ENCODE results near the gene OBSL1. TPM values are rescaled to one million over a fixed set of nuclear protein-coding genes. Genes with fewer than 3 reads are reported as not detected.

Gene OBSL1
- total RNA-seq, 1 donor from 2014 or later = 87.0 TPM

- TF ChIP-seq, protein P1, sequence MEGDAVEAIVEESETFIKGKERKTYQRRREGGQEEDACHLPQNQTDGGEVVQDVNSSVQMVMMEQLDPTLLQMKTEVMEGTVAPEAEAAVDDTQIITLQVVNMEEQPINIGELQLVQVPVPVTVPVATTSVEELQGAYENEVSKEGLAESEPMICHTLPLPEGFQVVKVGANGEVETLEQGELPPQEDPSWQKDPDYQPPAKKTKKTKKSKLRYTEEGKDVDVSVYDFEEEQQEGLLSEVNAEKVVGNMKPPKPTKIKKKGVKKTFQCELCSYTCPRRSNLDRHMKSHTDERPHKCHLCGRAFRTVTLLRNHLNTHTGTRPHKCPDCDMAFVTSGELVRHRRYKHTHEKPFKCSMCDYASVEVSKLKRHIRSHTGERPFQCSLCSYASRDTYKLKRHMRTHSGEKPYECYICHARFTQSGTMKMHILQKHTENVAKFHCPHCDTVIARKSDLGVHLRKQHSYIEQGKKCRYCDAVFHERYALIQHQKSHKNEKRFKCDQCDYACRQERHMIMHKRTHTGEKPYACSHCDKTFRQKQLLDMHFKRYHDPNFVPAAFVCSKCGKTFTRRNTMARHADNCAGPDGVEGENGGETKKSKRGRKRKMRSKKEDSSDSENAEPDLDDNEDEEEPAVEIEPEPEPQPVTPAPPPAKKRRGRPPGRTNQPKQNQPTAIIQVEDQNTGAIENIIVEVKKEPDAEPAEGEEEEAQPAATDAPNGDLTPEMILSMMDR (conservative IDR thresholded peaks at IDR 0.05; ENCODE audit: low read depth, low read length) = no peak
- no peak overlapping the region for H3K4me3 ChIP-seq (ENCODE audit: low read depth, low read length)
- DNase-seq (ENCODE audit: low read depth) = no peak
Observed at GRCh38 chr2:219555956-219556355, 15.4 kb downstream of the OBSL1 start.

- TF ChIP-seq, protein P1 (conservative IDR thresholded peaks at IDR 0.05; ENCODE audit: low read depth, low read length) = no peak
- DNase-seq (ENCODE audit: low read depth) = no peak
- no peak overlapping the region for H3K4me3 ChIP-seq (ENCODE audit: low read depth, low read length)
Observed at GRCh38 chr2:219554350-219554749, 17.0 kb downstream of the OBSL1 start.

DNA sequence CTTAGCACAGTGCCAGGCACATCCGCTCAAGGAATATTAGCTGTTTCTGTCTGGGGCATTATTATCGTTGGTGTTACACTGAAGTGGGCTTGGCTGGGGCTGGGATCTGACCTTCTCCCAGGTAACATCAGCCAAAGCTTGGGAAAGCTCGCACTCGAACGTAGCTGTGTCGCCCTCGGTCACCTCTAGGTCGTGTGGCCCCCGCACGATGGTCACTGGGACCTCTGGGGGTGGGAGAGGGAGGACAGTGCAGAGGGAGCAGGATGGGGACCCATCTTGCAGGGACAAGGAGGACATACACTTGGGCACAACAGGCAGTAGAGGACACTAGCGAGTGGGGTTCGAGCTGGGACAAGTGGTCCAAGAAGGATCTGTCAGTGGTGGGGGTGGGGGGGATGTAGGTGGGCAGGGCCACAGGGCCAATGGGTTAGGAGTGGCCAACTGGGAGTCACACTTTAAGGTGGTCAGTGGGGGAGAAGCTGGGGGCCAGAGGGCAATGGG, 17.8 kb downstream of the OBSL1 start:
- TF ChIP-seq, protein P1 (conservative IDR thresholded peaks at IDR 0.05; ENCODE audit: low read depth, low read length) = no peak
- H3K4me3 ChIP-seq (ENCODE audit: low read depth, low read length) = no peak overlapping the region
- DNase-seq (ENCODE audit: low read depth) = no peak

DNA sequence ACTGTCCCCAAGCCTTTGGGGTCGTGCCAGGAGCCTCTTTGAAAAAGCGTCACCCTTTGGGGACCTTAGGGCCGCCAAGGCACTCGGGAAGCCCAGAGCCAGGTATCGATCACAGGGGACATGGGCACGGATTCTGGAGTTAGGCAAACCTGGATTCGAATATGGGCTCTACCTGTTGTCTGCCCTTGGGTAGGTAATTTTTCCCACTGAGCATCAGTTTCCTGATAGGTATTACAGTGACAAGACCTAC, 18.2 kb downstream of the OBSL1 start:
- no peak for DNase-seq (ENCODE audit: low read depth)
- peak overlapping the region; percentile 73 for H3K4me3 ChIP-seq (ENCODE audit: low read depth, low read length)
- TF ChIP-seq, protein P1 (conservative IDR thresholded peaks at IDR 0.05; ENCODE audit: low read depth, low read length) = no peak

- TF ChIP-seq, protein P1 (conservative IDR thresholded peaks at IDR 0.05; ENCODE audit: low read depth, low read length) = no peak
- DNase-seq (ENCODE audit: low read depth) = no peak
- H3K4me3 ChIP-seq (ENCODE audit: low read depth, low read length) = peak overlapping the region; percentile 73
Observed at GRCh38 chr2:219552382-219553167, 18.8 kb downstream of the OBSL1 start.

DNA sequence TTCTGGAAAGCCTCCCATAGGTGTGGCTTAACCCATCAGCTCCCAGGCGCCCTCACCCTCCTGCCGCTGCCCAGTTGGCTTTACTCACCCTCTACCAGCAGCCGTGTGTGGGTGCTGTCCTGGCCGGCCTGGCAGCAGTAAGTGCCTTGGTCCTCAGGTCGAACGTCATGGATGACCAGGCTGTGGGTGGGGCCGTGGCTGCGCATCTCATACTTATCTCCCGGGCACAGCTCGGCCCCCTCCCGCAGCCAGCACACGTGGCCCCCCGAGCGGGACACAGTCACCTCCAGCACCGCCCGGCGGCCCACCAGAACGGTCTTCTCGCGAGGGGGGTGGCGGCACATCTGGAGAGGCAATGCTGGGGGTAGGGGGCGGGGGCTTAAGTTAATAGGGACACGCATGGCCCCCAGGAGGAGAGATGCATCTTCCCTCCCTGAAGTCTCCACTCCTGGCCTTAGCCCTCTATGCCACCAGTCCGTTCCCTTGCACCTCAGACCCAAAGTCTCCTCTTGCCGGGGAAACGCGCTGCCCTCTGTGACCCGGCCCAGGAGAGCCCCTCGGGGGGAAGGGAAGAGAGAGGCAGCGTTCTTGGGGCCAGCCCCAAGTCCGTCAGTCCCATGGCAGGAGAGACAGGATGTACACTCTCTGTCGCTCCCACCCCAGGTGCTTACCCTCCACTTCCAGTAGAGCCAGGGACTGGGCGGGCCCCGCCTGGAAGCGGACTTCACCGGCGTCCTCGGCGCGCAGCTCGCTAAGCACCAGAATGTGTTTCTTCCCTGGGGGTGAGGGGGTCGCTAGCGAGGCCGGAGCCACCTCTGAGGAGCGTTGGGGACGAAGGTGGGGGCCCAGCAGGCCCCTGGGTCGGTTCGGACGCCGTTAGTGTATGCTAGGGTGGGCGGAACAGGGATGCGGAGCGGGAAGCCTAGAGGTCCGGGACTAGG, 19.6 kb downstream of the OBSL1 start:
- no peak for DNase-seq (ENCODE audit: low read depth)
- peak overlapping the region; percentile 73 for H3K4me3 ChIP-seq (ENCODE audit: low read depth, low read length)
- TF ChIP-seq, protein P1 (conservative IDR thresholded peaks at IDR 0.05; ENCODE audit: low read depth, low read length) = no peak
